NCI-H2196 (cell line): ENCODE data around the gene TCF7L2.

Experiments used
- DNase-seq: peaks from one replicate; lab custom pipeline; 2025; ENCODE audit not compliant: unreplicated experiment; lab: John Stamatoyannopoulos, UW

Gene TCF7L2

DNA sequence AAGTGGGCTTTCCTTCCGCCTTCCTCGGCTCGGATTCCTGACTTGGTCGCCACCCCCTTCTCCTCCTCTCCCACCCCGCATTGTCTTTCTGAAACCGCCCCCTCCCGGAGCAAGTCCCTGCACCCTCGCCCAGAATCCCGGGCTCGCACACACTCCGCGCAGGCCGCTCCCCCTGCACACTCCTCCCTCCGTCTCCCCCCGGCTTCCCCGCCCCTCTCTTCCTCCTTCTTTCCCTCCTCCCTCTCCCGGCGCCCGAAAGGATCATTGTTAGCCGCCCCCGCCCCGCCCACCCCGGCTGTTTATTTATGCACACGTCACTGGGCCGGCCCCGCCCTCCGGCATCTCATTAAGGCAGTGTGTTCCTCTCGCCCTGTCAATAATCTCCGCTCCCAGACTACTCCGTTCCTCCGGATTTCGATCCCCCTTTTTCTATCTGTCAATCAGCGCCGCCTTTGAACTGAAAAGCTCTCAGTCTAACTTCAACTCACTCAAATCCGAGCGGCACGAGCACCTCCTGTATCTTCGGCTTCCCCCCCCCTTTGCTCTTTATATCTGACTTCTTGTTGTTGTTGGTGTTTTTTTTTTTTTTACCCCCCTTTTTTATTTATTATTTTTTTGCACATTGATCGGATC is at the start of gene TCF7L2:
Gene TCF7L2, plus strand, starts transcription at position 373 of the 633 bp plus-strand sequence. CDS start 510 bp downstream, outside the sequence.
- peak; percentile 77 for DNase-seq

- DNase-seq = no peak
Observed at GRCh38 chr10:112902730-112903129, 47.3 kb upstream of the TCF7L2 start.

GRCh38 chr10:112904000-112904399 is 46.0 kb upstream of the TCF7L2 start:
- DNase-seq = no peak

- DNase-seq = no peak
Observed at GRCh38 chr10:112906945-112907344, 43.1 kb upstream of the TCF7L2 start.

DNA sequence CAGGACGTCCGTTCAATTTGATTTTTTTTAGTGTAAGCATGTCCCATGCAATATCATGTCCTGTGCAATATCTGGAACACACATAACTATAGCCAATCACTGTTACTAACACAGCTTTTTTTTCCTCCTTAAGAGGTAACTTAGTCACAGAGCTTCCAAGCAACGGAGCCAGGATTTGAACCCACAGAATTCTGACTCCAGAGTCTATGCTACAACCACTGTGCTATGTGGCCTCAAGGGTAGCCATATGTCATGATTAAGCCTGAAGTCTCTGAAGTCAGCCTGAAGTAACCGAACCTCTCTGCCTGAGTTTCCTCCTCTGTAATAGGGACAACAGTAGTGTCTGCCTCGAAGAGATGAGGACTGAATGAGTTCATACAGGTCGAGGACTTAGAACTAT is 42.2 kb upstream of the TCF7L2 start:
- DNase-seq = no peak

DNA sequence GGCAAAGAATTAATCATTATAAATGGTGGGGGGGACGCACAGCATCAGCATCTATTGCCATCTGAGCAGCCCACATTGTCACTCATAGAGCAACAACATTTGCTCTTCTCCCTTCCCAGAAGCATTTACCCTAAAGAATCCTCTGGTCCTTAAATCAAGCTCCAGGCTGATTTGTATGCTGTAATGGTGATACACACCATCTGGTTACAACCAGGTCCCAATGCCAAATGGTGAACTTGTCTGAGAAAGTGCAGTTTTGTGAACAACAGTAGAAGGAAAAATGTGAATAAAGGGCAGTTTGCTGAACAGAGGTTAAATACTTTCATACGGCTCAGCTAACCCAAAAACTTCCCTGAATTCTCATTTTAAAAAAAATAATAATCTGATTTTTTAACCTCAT is 38.8 kb upstream of the TCF7L2 start:
- DNase-seq = no peak

DNA sequence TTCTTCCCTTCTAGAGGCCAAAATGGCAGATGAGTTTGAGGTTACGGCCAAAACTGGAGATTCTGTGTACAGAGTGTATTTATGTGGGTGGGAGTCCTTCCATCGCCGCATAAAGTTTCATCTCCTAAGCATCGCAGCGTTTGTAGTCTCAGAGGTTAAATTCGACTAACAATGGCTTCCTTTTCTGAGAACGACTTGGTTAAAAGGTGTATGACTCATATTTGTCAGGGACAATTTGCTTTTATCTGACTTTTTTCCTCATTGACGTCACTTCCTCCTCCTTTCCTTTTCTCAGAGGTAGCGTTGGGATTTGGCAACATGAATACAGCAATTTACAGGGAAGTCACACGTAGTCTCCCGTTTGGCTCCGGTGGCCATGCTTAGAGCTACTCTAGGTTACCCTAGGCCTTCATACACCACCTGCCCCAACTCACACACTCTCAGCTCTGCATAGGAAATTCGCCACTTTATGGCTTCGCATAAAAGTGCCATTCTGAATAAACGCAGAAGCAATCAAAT is 37.6 kb upstream of the TCF7L2 start:
- no peak for DNase-seq

DNA sequence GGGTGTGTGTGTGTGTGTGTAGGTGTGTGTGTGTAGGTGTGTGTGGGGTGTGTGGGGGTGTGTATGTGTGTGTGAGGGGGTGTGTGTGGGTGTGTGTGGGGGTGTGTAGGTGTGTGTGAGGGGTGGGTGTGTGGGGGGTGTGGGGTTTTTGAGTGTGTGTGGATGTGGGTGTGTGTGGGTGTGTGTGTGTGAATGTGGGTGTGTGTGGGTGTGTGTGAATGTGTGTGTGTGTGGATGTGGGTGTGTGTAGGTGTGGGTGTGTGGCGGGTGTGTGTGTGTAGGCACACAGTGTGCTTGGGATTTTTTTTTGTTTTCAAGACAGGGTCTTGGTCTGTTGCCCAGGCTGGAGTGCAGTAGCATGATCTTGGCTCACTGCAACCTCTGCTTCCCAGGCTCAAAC is 36.8 kb upstream of the TCF7L2 start:
- no peak for DNase-seq

GRCh38 chr10:112913661-112914287 is 36.3 kb upstream of the TCF7L2 start:
- no peak for DNase-seq

DNA sequence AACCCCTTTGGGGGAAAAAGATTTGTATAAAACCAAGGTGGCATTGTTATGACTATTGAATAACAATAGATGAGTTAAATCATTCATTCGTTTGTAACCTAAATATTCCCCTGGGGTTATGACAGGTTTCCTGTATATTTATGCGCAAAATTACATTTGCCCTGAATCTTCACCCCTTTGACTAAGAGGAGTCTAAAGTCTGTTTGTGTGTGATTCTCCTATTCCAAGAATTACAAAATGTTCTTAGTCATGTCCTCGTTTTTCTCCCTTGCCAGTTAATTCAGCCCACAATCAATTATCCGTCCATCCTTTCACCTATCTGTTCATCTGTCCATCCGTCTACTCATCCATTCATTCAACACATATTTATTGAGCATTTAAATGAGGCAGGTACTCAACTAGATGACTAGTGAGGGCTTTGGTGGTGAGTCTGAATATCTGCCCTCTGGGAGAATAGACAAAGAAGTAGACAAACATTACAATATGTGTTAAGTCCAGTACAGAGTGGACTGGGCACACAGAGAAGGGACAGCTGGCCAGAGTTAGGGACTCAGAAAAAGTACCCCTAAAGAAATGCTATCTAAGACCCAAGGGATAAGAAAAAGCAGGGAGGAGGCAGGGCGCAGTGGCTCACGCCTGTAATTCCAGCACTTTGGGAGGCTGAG is 35.6 kb upstream of the TCF7L2 start:
- DNase-seq = no peak

GRCh38 chr10:112915590-112916572 is 34.2 kb upstream of the TCF7L2 start:
- no peak for DNase-seq

GRCh38 chr10:112917681-112918080 is 32.4 kb upstream of the TCF7L2 start:
- DNase-seq = no peak

- no peak for DNase-seq
Observed at GRCh38 chr10:112918771-112919170, 31.3 kb upstream of the TCF7L2 start.

DNA sequence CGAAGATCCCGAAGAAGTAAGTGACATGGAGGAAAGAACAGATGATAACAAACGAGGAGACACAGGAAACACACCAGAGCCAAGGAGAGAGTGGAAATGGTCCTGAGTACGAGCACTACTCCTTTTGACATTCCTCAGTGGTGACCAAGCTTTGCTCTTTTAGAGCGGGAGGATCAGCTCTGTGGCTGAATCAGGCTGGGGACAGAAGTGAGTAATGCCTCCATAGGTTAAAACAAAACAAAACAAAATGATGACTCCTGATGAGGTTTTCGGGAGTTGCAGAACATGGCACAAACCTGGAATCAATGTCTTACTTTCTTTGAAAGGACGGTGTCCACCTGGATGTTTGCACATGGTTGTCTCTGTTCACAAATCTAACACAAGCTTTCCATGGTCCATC is 30.3 kb upstream of the TCF7L2 start:
- no peak for DNase-seq

DNA sequence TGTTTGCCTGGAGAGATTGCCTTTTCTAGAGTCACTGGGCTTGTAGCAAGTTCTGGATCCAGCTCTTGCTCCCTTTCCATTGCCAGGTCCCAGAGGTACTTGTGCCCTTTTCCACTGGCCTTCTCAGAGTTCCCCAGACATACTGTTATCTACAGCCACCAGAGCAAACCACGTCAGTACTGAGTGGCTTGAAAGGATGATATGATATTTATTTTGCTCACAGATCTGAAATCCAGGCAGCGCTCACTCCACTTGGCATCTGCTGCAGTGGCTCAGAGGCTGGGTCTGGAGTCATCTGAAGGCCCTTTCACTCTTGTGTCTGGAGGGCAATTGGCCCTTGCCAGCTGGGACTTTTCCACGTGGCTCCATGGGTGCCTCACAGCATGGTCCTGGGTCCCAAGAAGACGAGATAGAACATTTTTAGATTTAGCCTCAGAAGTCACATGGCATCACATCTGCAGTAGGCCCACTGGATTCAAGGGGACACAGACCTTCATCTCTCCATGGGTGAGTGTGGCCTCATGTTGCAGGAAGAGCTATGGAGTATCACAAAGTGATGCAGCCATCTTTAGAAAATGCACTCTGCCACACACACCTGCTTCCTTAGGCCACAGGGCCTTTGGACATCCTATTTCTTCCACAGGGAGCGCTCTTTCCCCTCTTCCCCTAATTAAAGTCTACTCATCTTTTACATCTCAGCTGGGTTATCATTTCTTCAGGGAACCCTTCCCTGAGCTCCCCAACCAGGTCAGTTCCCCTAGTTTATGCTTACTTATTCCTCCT is 22.9 kb upstream of the TCF7L2 start:
- no peak for DNase-seq

- no peak for DNase-seq
Observed at GRCh38 chr10:112927980-112928379, 22.1 kb upstream of the TCF7L2 start.

DNA sequence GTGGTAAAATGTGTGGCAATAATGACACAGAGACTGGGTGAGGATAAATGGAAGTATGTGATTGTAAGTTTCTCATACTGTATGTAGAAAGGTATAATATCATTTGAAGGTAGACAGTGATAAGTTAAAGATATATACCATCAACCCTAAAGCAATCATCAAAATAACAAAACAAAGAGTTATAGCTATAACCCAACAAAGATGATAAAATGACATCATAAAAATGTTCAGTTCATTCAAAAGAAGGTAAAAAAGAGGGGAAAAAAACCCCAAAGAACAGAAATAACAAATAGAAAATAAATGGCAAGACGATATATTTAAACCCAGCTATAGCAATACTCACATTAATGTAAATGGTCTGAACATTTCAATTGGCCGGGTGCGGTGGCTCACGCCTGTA is 17.4 kb upstream of the TCF7L2 start:
- DNase-seq = no peak

GRCh38 chr10:112934193-112934592 is 15.9 kb upstream of the TCF7L2 start:
- DNase-seq = no peak

DNA sequence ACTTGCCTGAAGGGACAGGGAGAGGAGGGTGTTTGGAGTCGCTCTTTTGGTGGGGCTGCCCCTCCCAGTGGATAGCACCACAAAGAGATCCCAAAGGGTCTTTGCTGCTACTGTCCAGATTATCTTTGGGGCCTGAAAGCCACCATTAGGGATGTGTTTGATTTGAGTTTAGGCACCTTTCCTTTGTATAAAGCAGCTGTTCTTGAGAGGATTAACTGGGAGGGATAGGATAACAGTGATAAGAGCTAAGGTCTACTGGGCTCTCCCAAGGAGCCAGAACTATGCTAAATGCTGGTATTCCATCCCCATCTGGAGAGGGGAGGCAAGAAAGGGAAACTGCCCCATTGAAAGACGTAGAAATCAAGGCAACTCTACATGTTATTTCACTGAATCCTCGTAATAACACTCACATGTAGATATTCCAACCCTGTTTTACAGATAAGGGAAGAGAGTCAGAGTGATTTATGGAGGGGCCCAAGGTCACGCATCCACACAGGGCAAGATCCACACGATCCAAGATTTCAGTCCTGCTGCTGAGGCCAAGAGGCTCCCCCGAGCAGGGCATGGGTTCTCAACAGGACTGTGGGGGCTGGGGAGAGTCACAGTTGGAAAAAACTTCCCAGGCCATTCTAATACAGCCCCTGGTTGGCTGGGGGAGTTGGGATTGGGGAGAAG is 11.1 kb upstream of the TCF7L2 start:
- DNase-seq = no peak

DNA sequence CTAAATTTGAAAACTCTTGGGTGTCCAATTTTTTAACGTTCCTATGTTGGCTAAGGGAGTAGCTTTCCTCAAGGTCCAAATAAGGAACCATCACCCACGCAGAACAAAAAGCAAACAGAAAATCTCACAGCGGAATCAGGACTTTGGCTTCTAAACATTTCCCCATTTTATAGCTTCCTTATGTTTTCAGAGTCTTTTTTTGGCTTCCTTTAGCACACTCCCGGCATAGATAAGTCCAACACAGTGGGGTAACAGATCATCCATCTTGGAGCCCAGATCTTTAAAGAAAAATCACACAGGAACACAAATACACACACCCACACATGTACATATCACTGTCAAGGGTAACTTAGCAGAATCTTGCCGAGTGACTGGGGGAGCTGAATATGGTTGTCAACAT is 4.2 kb upstream of the TCF7L2 start:
- no peak for DNase-seq
